Measurements from ENCODE around the gene DOCK3.
A peak's percentile ranks its signal among the peaks of the same experiment; 100 is the strongest.
"Not testable (repeated sequence)": the region's sequence is repeated elsewhere in the genome, so short reads cannot be mapped to it uniquely, and the experiment has no call there.

Gene DOCK3

GRCh38 chr3:50649451-50649931 lies 25.2 kb upstream of the DOCK3 start:
- intact Hi-C loops (cut with DNase I) = no loop called here
- DNase-seq = peak; percentile 47 to 96 (median 72)

- no peak for DNase-seq
- intact Hi-C loops (cut with DNase I) = loop anchor here (5.0 kb wide), 1 partner anchor 33 kb away; the partner anchor contains the start of gene MAPKAPK3
These were observed 24.7 kb upstream of the DOCK3 start for GRCh38 chr3:50650018-50650417.

- intact Hi-C loops (cut with DNase I) = loop anchor here (5.0 kb wide), 1 partner anchor 34 kb away; the partner anchor contains the start of gene MAPKAPK3
- DNase-seq = peak in 1 of 10 donors; percentile 15
These were observed 23.3 kb upstream of the DOCK3 start for GRCh38 chr3:50651445-50651844.

- intact Hi-C loops (cut with DNase I) = loop anchor here (5.0 kb wide), 1 partner anchor 35 kb away; the partner anchor contains the start of gene MAPKAPK3
- DNase-seq = peak in 2 of 10 donors; percentile 34 to 76
These were observed 22.7 kb upstream of the DOCK3 start for GRCh38 chr3:50651920-50652529.

GRCh38 chr3:50652709-50653108 lies 22.0 kb upstream of the DOCK3 start:
- intact Hi-C loops (cut with DNase I) = loop anchor here (5.0 kb wide), 1 partner anchor 35 kb away; the partner anchor contains the start of gene MAPKAPK3
- DNase-seq = peak in 4 of 10 donors; percentile 24 to 87 (median 34)

GRCh38 chr3:50653937-50654595 lies 20.7 kb upstream of the DOCK3 start:
- intact Hi-C loops (cut with DNase I) = loop anchor here (5.0 kb wide), 1 partner anchor 37 kb away; the partner anchor contains the start of gene MAPKAPK3
- DNase-seq = peak in 1 of 10 donors; percentile 69

GRCh38 chr3:50655009-50655830 lies 19.5 kb upstream of the DOCK3 start:
- peak in 1 of 10 donors; percentile 53 for DNase-seq

GRCh38 chr3:50656417-50657195 lies 18.1 kb upstream of the DOCK3 start:
- intact Hi-C loops (cut with DNase I) = no loop called here
- peak in 1 of 10 donors; percentile 35 for DNase-seq

More at GRCh38 chr3:50655009-50655830, 19.5 kb upstream of the DOCK3 start:
- intact Hi-C loops (cut with DNase I) = no loop called here

- intact Hi-C loops (cut with DNase I) = no loop called here
- DNase-seq = peak in 1 of 10 donors; percentile 45
These were observed 17.3 kb upstream of the DOCK3 start for GRCh38 chr3:50657407-50657806.

- DNase-seq = peak in 1 of 10 donors; percentile 48
- intact Hi-C loops (cut with DNase I) = no loop called here
These were observed 16.9 kb upstream of the DOCK3 start for GRCh38 chr3:50657816-50658215.

- DNase-seq = peak in 1 of 10 donors; percentile 35
- intact Hi-C loops (cut with DNase I) = no loop called here
These were observed 16.3 kb upstream of the DOCK3 start for GRCh38 chr3:50658416-50658815.

GRCh38 chr3:50658831-50659230 lies 15.9 kb upstream of the DOCK3 start:
- intact Hi-C loops (cut with DNase I) = no loop called here
- peak in 1 of 10 donors; percentile 61 for DNase-seq

GRCh38 chr3:50660386-50660785 lies 14.3 kb upstream of the DOCK3 start:
- intact Hi-C loops (cut with DNase I) = no loop called here
- DNase-seq = peak in 1 of 10 donors; percentile 27

GRCh38 chr3:50661321-50661837 lies 13.3 kb upstream of the DOCK3 start:
- intact Hi-C loops (cut with DNase I) = no loop called here
- peak in 1 of 10 donors; percentile 46 for DNase-seq

- DNase-seq = peak in 1 of 10 donors; percentile 38
These were observed 12.3 kb upstream of the DOCK3 start for GRCh38 chr3:50662408-50662807.

GRCh38 chr3:50665081-50665840 lies 9.5 kb upstream of the DOCK3 start:
- intact Hi-C loops (cut with DNase I) = no loop called here
- DNase-seq = peak in 2 of 10 donors; percentile 4 to 28

More at GRCh38 chr3:50662408-50662807, 12.3 kb upstream of the DOCK3 start:
- intact Hi-C loops (cut with DNase I) = no loop called here

- intact Hi-C loops (cut with DNase I) = not testable (repeated sequence)
- peak in 1 of 10 donors; percentile 49 for DNase-seq
These were observed 8.9 kb upstream of the DOCK3 start for GRCh38 chr3:50665841-50666115.

GRCh38 chr3:50666837-50667236 lies 7.9 kb upstream of the DOCK3 start:
- intact Hi-C loops (cut with DNase I) = no loop called here
- no peak for DNase-seq

- intact Hi-C loops (cut with DNase I) = loop anchor here (5.0 kb wide), 1 partner anchor 49 kb away; no protein-coding TSS in a partner anchor
These were observed 3.4 kb upstream of the DOCK3 start for GRCh38 chr3:50671331-50671730.

More at GRCh38 chr3:50671331-50671730, 3.4 kb upstream of the DOCK3 start:
- peak in 6 of 10 donors; percentile 44 to 93 (median 56) for DNase-seq

Measured in posterior cingulate gyrus (tissue), 11 donors.